ENCODE results near the gene KCNIP4.

KCNIP4 gene

GRCh38 chr4:21738821-21739220 lies 209.8 kb downstream of the KCNIP4 start:
- no peak for TF ChIP-seq CTCF (IDR thresholded peaks at IDR 0.05; ENCODE audit: control insufficient read depth, insufficient read depth, low read depth, low read length, missing control alignments)
- DNase-seq (ENCODE audit: low read depth): no peak
- no peak overlapping the region for H3K4me3 ChIP-seq (ENCODE audit: control insufficient read depth, low read depth, low read length)

- H3K4me3 ChIP-seq (ENCODE audit: control insufficient read depth, low read depth, low read length): no peak overlapping the region
- no peak for DNase-seq (ENCODE audit: low read depth)
- TF ChIP-seq CTCF (IDR thresholded peaks at IDR 0.05; ENCODE audit: control insufficient read depth, insufficient read depth, low read depth, low read length, missing control alignments): no peak
Observed at GRCh38 chr4:21735866-21736265, 212.7 kb downstream of the KCNIP4 start.

GRCh38 chr4:21733894-21734630 lies 214.5 kb downstream of the KCNIP4 start:
- H3K4me3 ChIP-seq (ENCODE audit: control insufficient read depth, low read depth, low read length): no peak overlapping the region
- TF ChIP-seq CTCF (IDR thresholded peaks at IDR 0.05; ENCODE audit: control insufficient read depth, insufficient read depth, low read depth, low read length, missing control alignments): no peak
- DNase-seq (ENCODE audit: low read depth): no peak

- no peak for DNase-seq (ENCODE audit: low read depth)
- no peak for TF ChIP-seq CTCF (IDR thresholded peaks at IDR 0.05; ENCODE audit: control insufficient read depth, insufficient read depth, low read depth, low read length, missing control alignments)
- no peak overlapping the region for H3K4me3 ChIP-seq (ENCODE audit: control insufficient read depth, low read depth, low read length)
Observed at GRCh38 chr4:21728304-21728703, 220.3 kb downstream of the KCNIP4 start.

- no peak for TF ChIP-seq CTCF (IDR thresholded peaks at IDR 0.05; ENCODE audit: control insufficient read depth, insufficient read depth, low read depth, low read length, missing control alignments)
- no peak overlapping the region for H3K4me3 ChIP-seq (ENCODE audit: control insufficient read depth, low read depth, low read length)
- peak; percentile 59 for DNase-seq (ENCODE audit: low read depth)
Observed at GRCh38 chr4:21726255-21726815, 222.2 kb downstream of the KCNIP4 start.

GRCh38 chr4:21722157-21722839 lies 226.3 kb downstream of the KCNIP4 start:
- H3K4me3 ChIP-seq (ENCODE audit: control insufficient read depth, low read depth, low read length): no peak overlapping the region
- no peak for DNase-seq (ENCODE audit: low read depth)
- no peak for TF ChIP-seq CTCF (IDR thresholded peaks at IDR 0.05; ENCODE audit: control insufficient read depth, insufficient read depth, low read depth, low read length, missing control alignments)

Data from AG09309 (cell line).